GM23338 (cell line): ENCODE results near the gene MRGPRF. TPM values are rescaled to one million over a fixed set of nuclear protein-coding genes. Genes with fewer than 3 reads are reported as not detected.

Experiments used
- CTCF ChIP-seq, 2 experiments: fragments of 200-600 bp in 1 of 2; sonication (generic) in 1 of 2; conservative IDR thresholded peaks; 2 replicates each; pipeline versions ENCODE4 v1.5.1 to v1.6.1; 2016 to 2017; ENCODE audit warnings: antibody characterized with exemption in 2 of 2, low read depth in 2 of 2, mild to moderate bottlenecking in 2 of 2, moderate library complexity in 1 of 2
- ETS1 ChIP-seq: IDR thresholded peaks from 2 replicates; pipeline ENCODE4 v1.6.1; 2016; ENCODE audit warnings: antibody characterized with exemption
- EZH2 ChIP-seq: fragments of 200-600 bp; sonication (generic); IDR thresholded peaks from one replicate; pipeline ENCODE4 v1.8.0; 2017; ENCODE audit warnings: antibody characterized with exemption, mild to moderate bottlenecking, low read depth; ENCODE audit not compliant: unreplicated experiment
- EZH2phosphoT487 ChIP-seq: fragments of 200-600 bp; sonication (generic); IDR thresholded peaks from one replicate; pipeline ENCODE4 v1.8.1; 2018; ENCODE audit warnings: antibody characterized with exemption; ENCODE audit not compliant: unreplicated experiment
- NANOG ChIP-seq: IDR thresholded peaks from 2 replicates; pipeline ENCODE4 v1.6.1; 2016; ENCODE audit warnings: antibody characterized with exemption, borderline replicate concordance
- ZNF331 ChIP-seq: fragments of 250-450 bp; sonication (Bioruptor Pico); IDR thresholded peaks from 2 replicates; pipeline ENCODE4 v1.5.0; 2020; ENCODE audit warnings: low read depth, mild to moderate bottlenecking, moderate library complexity
- ZNF462 ChIP-seq: fragments of 250-450 bp; sonication (Bioruptor Pico); IDR thresholded peaks from 2 replicates; pipeline ENCODE4 v1.5.0; 2020; ENCODE audit warnings: mild to moderate bottlenecking, moderate library complexity
- polyA plus RNA-seq: library from polyadenylated mRNA; unstranded; fragments of >200 nt; fragmentation: Nextera tagmentation; extraction: Ambion mirVana; gene quantifications from 2 replicates; pipeline ENCODE4 v1.2.1, GENCODE V29; 2016
- total RNA-seq: library from RNA; depleted of rRNA; stranded (reverse); fragments of >200 nt; shearing (Covaris generic); gene quantifications from 2 replicates; pipeline ENCODE4 v1.2.3, GENCODE V29; 2014

Gene MRGPRF
- total and polyA plus RNA-seq, 2 experiments from 2014 or later, result 3.3 to 9.0 TPM

GRCh38 chr11:69002110-69002569 is 10.9 kb downstream of the MRGPRF start (continued):
- TF ChIP-seq ZNF462 (CRISPR knock-in tag), result no peak
- TF ChIP-seq ETS1, result no peak
- TF ChIP-seq ZNF331 (CRISPR knock-in tag), result no peak
- no peak for TF ChIP-seq CTCF (conservative IDR thresholded peaks at IDR 0.05; ENCODE audit: low read depth in 2 of 2)
- TF ChIP-seq EZH2phosphoT487, result no peak
- no peak for TF ChIP-seq NANOG
- TF ChIP-seq EZH2, result no peak
